GM12878 (cell line): Measurements from ENCODE around the gene DDR1. TPM values are rescaled to one million over a fixed set of nuclear protein-coding genes. Genes with fewer than 3 reads are reported as not detected.
A peak's percentile ranks its signal among the peaks of the same experiment; 100 is the strongest.

ENCODE experiments used
- ATAC-seq: fragments of 200-7000 bp; cut with Tn5 transposase; 3 replicates; pipeline ENCODE4 v1.9.1; 2020; ENCODE audit warnings: mild to moderate bottlenecking, moderate library complexity
- BruUV-seq: library from RNA; stranded (reverse); fragments of 400-500 nt; replicated peaks from 2 replicates; lab custom pipeline; 2021; lab: Mats Ljungman, UMichigan
- CTCF ChIA-PET: fragments of 300-600 bp; sonication (Branson Sonifier 250); formaldehyde crosslinking; extraction: SDS; loops from one replicate; lab custom pipeline; 2021; ENCODE audit warnings: inconsistent platforms; lab: Yijun Ruan, JAX
- POLR2A ChIA-PET: fragments of 350-600 bp; formaldehyde crosslinking; extraction: SDS; loops from one replicate; lab custom pipeline; 2021; ENCODE audit warnings: inconsistent platforms; lab: Charles Lee
- RAD21 ChIA-PET: fragments of 300-600 bp; sonication (Branson Sonifier 250); formaldehyde crosslinking; loops from one replicate; lab custom pipeline; 2023; ENCODE audit warnings: antibody characterized with exemption; ENCODE audit not compliant: unreplicated experiment; lab: Charles Lee
- SMC1A ChIA-PET: fragments of 300-600 bp; sonication (Branson Sonifier 250); formaldehyde crosslinking; loops from one replicate; lab custom pipeline; 2023; ENCODE audit not compliant: unreplicated experiment, uncharacterized antibody; lab: Charles Lee
- DNase-seq: peaks from one replicate; pipeline ENCODE4 v3.0.0-alpha.2; 2011; ENCODE audit warnings: low read depth, low spot score
- FAIRE-seq: peaks from 3 replicates; lab custom pipeline; 2011; peaks lifted over from hg19 to GRCh38; lab: Jason Lieb, UNC
- H2AFZ ChIP-seq: 2 replicates; pipeline ENCODE4 v1.6.0; 2011; ENCODE audit warnings: low read depth, low read length, control low read depth; ENCODE audit not compliant: control insufficient read depth
- H3K27ac ChIP-seq: 2 replicates; pipeline ENCODE4 v1.5.1; 2011; ENCODE audit warnings: control low read depth; ENCODE audit not compliant: control insufficient read depth, insufficient read depth
- H3K27me3 ChIP-seq, 2 experiments: replicated peaks in 1 of 2; 2 replicates each; pipeline versions ENCODE4 v1.6.0 to v1.6.1; 2011; ENCODE audit warnings: low read length in 1 of 2; ENCODE audit not compliant: control insufficient read depth in 2 of 2, insufficient read depth in 2 of 2
- H3K36me3 ChIP-seq, 2 experiments: 2 replicates each; pipeline ENCODE4 v1.5.1; 2011; ENCODE audit warnings: low read length in 1 of 2; ENCODE audit not compliant: control insufficient read depth in 2 of 2, insufficient read depth in 2 of 2
- H3K4me1 ChIP-seq: 2 replicates; pipeline ENCODE4 v1.6.1; 2011; ENCODE audit warnings: mild to moderate bottlenecking, low read length, moderate library complexity, mixed read lengths; ENCODE audit not compliant: control insufficient read depth, insufficient read depth
- H3K4me2 ChIP-seq: 2 replicates; pipeline ENCODE4 v1.6.0; 2011; ENCODE audit warnings: control low read depth; ENCODE audit not compliant: control insufficient read depth, insufficient read depth
- H3K4me3 ChIP-seq: fragments of 200-600 bp; sonication (generic); 2 replicates; pipeline ENCODE4 v1.5.1; 2016
- H3K79me2 ChIP-seq: 2 replicates; pipeline ENCODE4 v1.6.0; 2011; ENCODE audit warnings: low read length; ENCODE audit not compliant: control insufficient read depth, insufficient read depth
- H3K9ac ChIP-seq: 2 replicates; pipeline ENCODE4 v1.8.0; 2011; ENCODE audit warnings: low read length, control low read depth, mixed read lengths; ENCODE audit not compliant: control insufficient read depth, insufficient read depth
- H3K9me3 ChIP-seq: replicated peaks from 3 replicates; pipeline ENCODE4 v1.5.1; 2011; ENCODE audit warnings: mild to moderate bottlenecking, low read length; ENCODE audit not compliant: control insufficient read depth, insufficient read depth
- H4K20me1 ChIP-seq: 2 replicates; pipeline ENCODE4 v1.6.0; 2011; ENCODE audit not compliant: control insufficient read depth, insufficient read depth
- BHLHE40 ChIP-seq, 2 experiments: fragments of 450-650 bp in 1 of 2; IDR thresholded peaks; 2 replicates each; pipeline ENCODE4 v1.6.1; 2011 to 2017; ENCODE audit warnings: low read depth in 2 of 2, borderline replicate concordance in 1 of 2, improper control_type of control experiment in 1 of 2, low read length in 1 of 2, mild to moderate bottlenecking in 1 of 2
- CBFB ChIP-seq: IDR thresholded peaks from 2 replicates; pipeline ENCODE4 v1.6.1; 2016; ENCODE audit warnings: antibody characterized with exemption, low read depth
- CHD1 ChIP-seq: IDR thresholded peaks from 2 replicates; pipeline ENCODE4 v1.6.1; 2012; ENCODE audit warnings: low read depth, low read length, improper control_type of control experiment
- E2F4 ChIP-seq: IDR thresholded peaks from 2 replicates; pipeline ENCODE4 v1.6.1; 2012; ENCODE audit warnings: low read depth, low read length, improper control_type of control experiment
- HDAC6 ChIP-seq: fragments of 200-600 bp; sonication (generic); IDR thresholded peaks from one replicate; pipeline ENCODE4 v1.8.0; 2017; ENCODE audit warnings: antibody characterized with exemption; ENCODE audit not compliant: unreplicated experiment
- IKZF1 ChIP-seq: fragments of 450-650 bp; conservative IDR thresholded peaks from 2 replicates; pipeline ENCODE4 v1.6.1; 2017; ENCODE audit warnings: antibody characterized with exemption, mild to moderate bottlenecking
- IRF4 ChIP-seq: IDR thresholded peaks from 2 replicates; pipeline ENCODE4 v1.6.1; 2011; ENCODE audit warnings: low read depth, low read length
- MTA2 ChIP-seq: fragments of 450-650 bp; IDR thresholded peaks from 2 replicates; pipeline ENCODE4 v1.6.1; 2016; ENCODE audit warnings: low read depth, mild to moderate bottlenecking, moderate library complexity
- MXI1 ChIP-seq: fragments of 150-350 bp; IDR thresholded peaks from 2 replicates; pipeline ENCODE4 v1.6.1; 2011; ENCODE audit warnings: low read depth, mild to moderate bottlenecking, inconsistent platforms, low read length, improper control_type of control experiment
- NR2C1 ChIP-seq: fragments of 450-650 bp; IDR thresholded peaks from 2 replicates; pipeline ENCODE4 v1.6.1; 2017; ENCODE audit warnings: antibody characterized with exemption, mild to moderate bottlenecking, moderate library complexity
- RCOR1 ChIP-seq: conservative IDR thresholded peaks from 2 replicates; pipeline ENCODE4 v1.6.1; 2012; ENCODE audit warnings: low read depth, low read length, improper control_type of control experiment
- SRF ChIP-seq, 2 experiments: IDR thresholded peaks; 2 replicates each; pipeline ENCODE4 v1.6.1; 2011; ENCODE audit warnings: low read depth in 2 of 2, low read length in 2 of 2, mild to moderate bottlenecking in 1 of 2, moderate library complexity in 1 of 2
- SUZ12 ChIP-seq: fragments of 200-600 bp; sonication (generic); IDR thresholded peaks from one replicate; pipeline ENCODE4 v1.6.1; 2018; ENCODE audit warnings: antibody characterized with exemption, mild to moderate bottlenecking; ENCODE audit not compliant: unreplicated experiment
- TBL1XR1 ChIP-seq: IDR thresholded peaks from 2 replicates; pipeline ENCODE4 v1.6.1; 2012; ENCODE audit warnings: low read depth, low read length, improper control_type of control experiment
- ZNF274 ChIP-seq: IDR thresholded peaks from one replicate; pipeline ENCODE4 v1.8.0; 2011; ENCODE audit not compliant: insufficient read length, insufficient read depth
- WGBS: methylation state at CpG from one replicate; pipeline ENCODE4 v1.1.6; 2016; ENCODE audit warnings: low lambda C conversion rate; ENCODE audit not compliant: insufficient replicate concordance, insufficient coverage; ENCODE audit errors: missing lambda C conversion rate; 5-methylcytosine and 5-hydroxymethylcytosine counted together
- in situ Hi-C: fragments of 300-500 bp; cut with MboI; formaldehyde crosslinking; loops from 9 replicates; pipeline ENCODE4 v1.14.3; 2018; ENCODE audit warnings: mixed read lengths
- intact Hi-C: fragments of 100-400 bp; cut with micrococcal nuclease; formaldehyde crosslinking; loops from one replicate; pipeline ENCODE4 v1.14.2; 2022; ENCODE audit not compliant: unreplicated experiment
- polyA plus RNA-seq, 11 experiments: library from polyadenylated mRNA; depleted of rRNA in 4 of 11; unstranded in 6 of 11; stranded (reverse) in 5 of 11; fragments of >200 nt; fragmentation: Nextera tagmentation in 4 of 11; fragmentation: Illumina TruSeq in 1 of 11; extraction: Ambion mirVana in 4 of 11; extraction: Trizol in 1 of 11; gene quantifications; 1 replicate in 1 of 11; 2 replicates in 10 of 11; pipeline versions ENCODE4 v1.2.1 to v1.2.3, GENCODE V29; 2011 to 2016; ENCODE audit warnings: inconsistent platforms in 2 of 11, missing spikeins in 2 of 11, low read depth in 1 of 11
- total RNA-seq, 4 experiments: library from RNA; depleted of rRNA in 3 of 4; stranded (reverse); fragments of >200 nt in 3 of 4; fragmentation: Illumina TruSeq in 1 of 4; extraction: Trizol in 1 of 4; gene quantifications; 2 replicates each; pipeline versions ENCODE4 v1.2.1 to v1.2.3, GENCODE V29; 2013 to 2021
- TF ChIP-seq, protein P1 (sequence below): IDR thresholded peaks from 2 replicates; pipeline ENCODE4 v1.6.1; 2012; ENCODE audit warnings: low read length, inconsistent platforms
- TF ChIP-seq, protein P2 (sequence below): fragments of 450-650 bp; IDR thresholded peaks from 2 replicates; pipeline ENCODE4 v1.6.1; 2017; ENCODE audit warnings: low read depth, mild to moderate bottlenecking, moderate library complexity

DDR1 gene
- total and polyA plus RNA-seq, 10 of the 15 experiments (the other 5 are each of a cell fraction or from before 2014, with no cell fraction given) = 1.1 to 39.0 (median 11.9) TPM

GRCh38 chr6:30840935-30841643 is 43.2 kb upstream of the DDR1 start (continued):
- no peak for TF ChIP-seq CHD1

DNA sequence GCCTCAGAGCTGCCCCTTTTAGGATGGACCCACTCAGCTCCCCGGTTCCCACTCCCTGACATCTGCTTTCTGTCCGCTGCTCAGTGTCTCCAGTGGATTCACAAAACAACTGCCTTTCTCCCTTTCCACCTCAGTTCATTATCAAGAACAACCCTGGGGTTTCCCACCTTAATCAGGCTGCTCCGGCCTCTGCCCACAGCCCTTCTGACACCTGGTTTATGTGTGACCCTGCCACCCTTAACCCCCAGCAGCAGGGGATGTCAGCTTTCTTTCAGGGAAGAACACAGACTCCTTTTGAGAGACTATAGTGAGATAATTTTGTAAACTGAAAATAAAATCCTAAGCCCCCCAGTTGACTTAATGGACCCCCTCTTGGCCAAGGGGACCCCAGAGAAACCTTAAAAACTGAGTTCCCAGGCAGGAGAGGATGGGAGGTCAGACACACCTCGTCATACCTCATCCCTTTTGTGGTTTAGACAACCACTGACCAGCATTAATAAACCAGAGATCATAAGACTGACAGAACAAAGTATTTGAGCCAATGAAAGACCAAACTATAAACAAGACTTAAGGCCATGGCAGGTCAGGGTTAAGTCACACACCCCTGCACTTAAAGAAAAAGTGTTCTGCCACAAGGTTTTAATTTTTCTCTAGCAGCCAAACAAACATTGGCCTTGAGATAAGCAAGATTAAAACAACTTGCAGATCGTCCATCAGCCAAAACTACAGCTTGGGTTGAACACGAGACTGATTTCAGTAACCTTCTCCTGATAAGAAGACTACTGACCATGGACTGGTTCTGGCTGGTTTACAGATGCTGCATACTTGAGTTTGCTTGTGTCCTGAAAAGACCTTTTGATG is 42.4 kb upstream of the DDR1 start:
- H3K79me2 ChIP-seq = no peaks in the 10 kb centered on the region
- H3K9ac ChIP-seq = no peak overlapping the region
- BruUV-seq = no TSS peak
- H3K36me3 ChIP-seq = no peaks in the 10 kb centered on the region
- H2AFZ ChIP-seq = no peak overlapping the region
- DNase-seq (no peak), ATAC-seq (peak; percentile 83), FAIRE-seq (peak; percentile 87)
- H3K4me2 ChIP-seq = no peak overlapping the region
- no peaks in the 10 kb centered on the region; a peak in 1 of 4 replicates for H3K27me3 ChIP-seq
- no peaks in the 10 kb centered on the region for H4K20me1 ChIP-seq
- intact Hi-C loops = no loop called here
- 7% methylated on average over 6 of the region's 6 CpGs for WGBS
- no peak overlapping the region for H3K4me3 ChIP-seq
- in situ Hi-C loops = no loop called here
- CTCF ChIA-PET = interaction anchor here (0.9 to 3.8 kb wide), 8 partner anchors 13 to 246 kb away, joined by 3 to 10 read pairs (median 4); partner anchors contain the start of gene VARS2
- H3K4me1 ChIP-seq = no peaks in the 10 kb centered on the region
- H3K27ac ChIP-seq = no peak overlapping the region
- SMC1A ChIA-PET = interaction anchor here (0.8 to 6.4 kb wide), 7 partner anchors 10 to 245 kb away, joined by 3 to 35 read pairs (median 4); no protein-coding TSS in a partner anchor
- RAD21 ChIA-PET = interaction anchor here (0.5 to 2.6 kb wide), 3 partner anchors 49 to 115 kb away, joined by 3 to 11 read pairs (median 3); partner anchors contain the start of gene VARS2
- POLR2A ChIA-PET = interaction anchor here (0.6 to 1.1 kb wide), 2 partner anchors 12 to 66 kb away, joined by 4 read pairs; no protein-coding TSS in a partner anchor
- no peaks in the 10 kb centered on the region for H3K9me3 ChIP-seq
- TF ChIP-seq CBFB (no peak), RCOR1 (no peak), SRF (IDR thresholded peaks at IDR 0.05; ENCODE audit: low read depth in 2 of 2, low read length in 2 of 2) (no peak), NR2C1 (peak; percentile 68), SUZ12 (no peak), BHLHE40 (IDR thresholded peaks at IDR 0.05; ENCODE audit: borderline replicate concordance in 1 of 2, low read depth in 2 of 2, low read length in 1 of 2) (0 out of 4 replicates have a peak, but pooled peaks of 1 of the 2 experiments have one; percentile 5), ZNF274 (no peak), HDAC6 (no peak), MTA2 (peak; percentile 80), TBL1XR1 (no peak), E2F4 (no peak), IKZF1 (peak; percentile 65), IRF4 (no peak), MXI1 (no peak)
- TF ChIP-seq, protein P1, sequence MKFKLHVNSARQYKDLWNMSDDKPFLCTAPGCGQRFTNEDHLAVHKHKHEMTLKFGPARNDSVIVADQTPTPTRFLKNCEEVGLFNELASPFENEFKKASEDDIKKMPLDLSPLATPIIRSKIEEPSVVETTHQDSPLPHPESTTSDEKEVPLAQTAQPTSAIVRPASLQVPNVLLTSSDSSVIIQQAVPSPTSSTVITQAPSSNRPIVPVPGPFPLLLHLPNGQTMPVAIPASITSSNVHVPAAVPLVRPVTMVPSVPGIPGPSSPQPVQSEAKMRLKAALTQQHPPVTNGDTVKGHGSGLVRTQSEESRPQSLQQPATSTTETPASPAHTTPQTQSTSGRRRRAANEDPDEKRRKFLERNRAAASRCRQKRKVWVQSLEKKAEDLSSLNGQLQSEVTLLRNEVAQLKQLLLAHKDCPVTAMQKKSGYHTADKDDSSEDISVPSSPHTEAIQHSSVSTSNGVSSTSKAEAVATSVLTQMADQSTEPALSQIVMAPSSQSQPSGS = no peak
- TF ChIP-seq, protein P2, sequence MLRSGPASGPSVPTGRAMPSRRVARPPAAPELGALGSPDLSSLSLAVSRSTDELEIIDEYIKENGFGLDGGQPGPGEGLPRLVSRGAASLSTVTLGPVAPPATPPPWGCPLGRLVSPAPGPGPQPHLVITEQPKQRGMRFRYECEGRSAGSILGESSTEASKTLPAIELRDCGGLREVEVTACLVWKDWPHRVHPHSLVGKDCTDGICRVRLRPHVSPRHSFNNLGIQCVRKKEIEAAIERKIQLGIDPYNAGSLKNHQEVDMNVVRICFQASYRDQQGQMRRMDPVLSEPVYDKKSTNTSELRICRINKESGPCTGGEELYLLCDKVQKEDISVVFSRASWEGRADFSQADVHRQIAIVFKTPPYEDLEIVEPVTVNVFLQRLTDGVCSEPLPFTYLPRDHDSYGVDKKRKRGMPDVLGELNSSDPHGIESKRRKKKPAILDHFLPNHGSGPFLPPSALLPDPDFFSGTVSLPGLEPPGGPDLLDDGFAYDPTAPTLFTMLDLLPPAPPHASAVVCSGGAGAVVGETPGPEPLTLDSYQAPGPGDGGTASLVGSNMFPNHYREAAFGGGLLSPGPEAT = peak; percentile 48; the same call in 1 of the 2 replicates
